GM12891 (cell line): ENCODE data around the gene SLC25A21.

Experiments used
- PAX5 ChIP-seq: IDR thresholded peaks from 2 replicates; pipeline ENCODE4 v1.6.1; 2011; ENCODE audit warnings: low read length, moderate library complexity, mild to moderate bottlenecking; ENCODE audit not compliant: insufficient read depth, severe bottlenecking
- POLR2A ChIP-seq: IDR thresholded peaks from 2 replicates; pipeline ENCODE4 v1.6.1; 2011; ENCODE audit warnings: low read depth, low read length, control low read depth
- POLR2AphosphoS5 ChIP-seq: IDR thresholded peaks from 2 replicates; pipeline ENCODE4 v1.6.1; 2011; ENCODE audit warnings: low read depth, low read length, control low read depth
- TAF1 ChIP-seq: IDR thresholded peaks from 2 replicates; pipeline ENCODE4 v1.6.1; 2011; ENCODE audit warnings: low read depth, low read length, control low read depth

GRCh38 chr14:36816481-36816880, 355.9 kb downstream of the SLC25A21 start:
- TF ChIP-seq TAF1 (no peak), PAX5 (no peak), POLR2A (no peak), POLR2AphosphoS5 (no peak)
